H1 (cell line): ENCODE results near the gene COL5A1.

ENCODE experiments used
- CTCF ChIP-seq, 3 experiments: IDR thresholded peaks; 1 replicate in 2 of 3; 2 replicates in 1 of 3; pipeline versions ENCODE4 v1.5.1 to v1.6.1; 2011; ENCODE audit warnings: low read length in 3 of 3, mild to moderate bottlenecking in 3 of 3, inconsistent platforms in 2 of 3, low read depth in 1 of 3, moderate library complexity in 1 of 3; ENCODE audit not compliant: insufficient read depth in 1 of 3; ENCODE audit errors: control extremely low read depth in 1 of 3
- E2F6 ChIP-seq: IDR thresholded peaks from 2 replicates; pipeline ENCODE4 v1.6.1; 2012; ENCODE audit warnings: inconsistent platforms
- EZH2 ChIP-seq: fragments of 200-600 bp; sonication (generic); IDR thresholded peaks from 2 replicates; pipeline ENCODE4 v1.7.1; 2012; ENCODE audit warnings: low read depth, mild to moderate bottlenecking, moderate library complexity, low read length, inconsistent platforms; ENCODE audit not compliant: severe bottlenecking
- HDAC2 ChIP-seq, 2 experiments: fragments of 300-600 bp in 1 of 2; sonication (generic) in 1 of 2; IDR thresholded peaks; 2 replicates each; pipeline ENCODE4 v1.6.1; 2011 to 2012; ENCODE audit warnings: low read depth in 2 of 2, low read length in 2 of 2, mild to moderate bottlenecking in 2 of 2, moderate library complexity in 2 of 2, borderline replicate concordance in 1 of 2, inconsistent platforms in 1 of 2
- KDM4A ChIP-seq: IDR thresholded peaks from one replicate; pipeline ENCODE4 v1.7.1; 2012; ENCODE audit warnings: low read depth, mild to moderate bottlenecking, moderate library complexity, low read length, inconsistent platforms; ENCODE audit not compliant: severe bottlenecking
- RAD21 ChIP-seq, 2 experiments: IDR thresholded peaks in 1 of 2; conservative IDR thresholded peaks in 1 of 2; 2 replicates each; pipeline ENCODE4 v1.6.1; 2011; ENCODE audit warnings: low read depth in 2 of 2, low read length in 2 of 2, improper control_type of control experiment in 1 of 2, inconsistent platforms in 1 of 2, mild to moderate bottlenecking in 1 of 2, moderate library complexity in 1 of 2
- RNF2 ChIP-seq: fragments of 200-900, 300-1000 bp; sonication (generic); IDR thresholded peaks from 2 replicates; pipeline ENCODE4 v1.7.1; 2016; ENCODE audit warnings: borderline replicate concordance, low read depth, mild to moderate bottlenecking, antibody characterized with exemption, low read length; ENCODE audit not compliant: poor library complexity, severe bottlenecking; ENCODE audit errors: missing control alignments
- SP1 ChIP-seq: IDR thresholded peaks from 2 replicates; pipeline ENCODE4 v1.6.1; 2011; ENCODE audit warnings: low read depth, low read length
- SUZ12 ChIP-seq: fragments of 200-600 bp; sonication (generic); IDR thresholded peaks from 2 replicates; pipeline ENCODE4 v1.6.1; 2012; ENCODE audit warnings: mild to moderate bottlenecking, inconsistent platforms, low read length, moderate library complexity, mixed read lengths
- TCF12 ChIP-seq: IDR thresholded peaks from 2 replicates; pipeline ENCODE4 v1.6.1; 2011; ENCODE audit warnings: low read depth, mild to moderate bottlenecking, low read length
- ZNF274 ChIP-seq: IDR thresholded peaks from 2 replicates; pipeline ENCODE4 v1.7.0; 2012; ENCODE audit warnings: low read length, borderline replicate concordance; ENCODE audit errors: extremely low read depth

DNA sequence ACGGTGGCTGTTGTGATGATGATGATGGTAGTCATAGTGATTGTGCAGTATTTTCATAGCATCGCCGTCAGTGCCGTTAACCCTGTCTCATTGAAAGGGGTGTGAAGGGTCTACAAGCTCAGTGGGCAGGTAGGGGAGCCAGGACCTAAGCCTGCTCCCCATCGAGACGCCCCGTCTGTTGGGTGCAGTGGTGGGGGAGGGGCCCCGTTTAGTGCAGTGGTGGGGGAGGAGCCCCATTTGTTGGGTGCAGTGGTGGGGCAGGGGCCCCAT is 68.6 kb downstream of the COL5A1 start:
- TF ChIP-seq CTCF (IDR thresholded peaks at IDR 0.05; ENCODE audit: control extremely low read depth in 1 of 3, insufficient read depth in 1 of 3, low read depth in 1 of 3, low read length in 3 of 3) (no peak), KDM4A (no peak), SUZ12 (no peak), ZNF274 (no peak), TCF12 (no peak), HDAC2 (IDR thresholded peaks at IDR 0.05; ENCODE audit: borderline replicate concordance in 1 of 2, low read depth in 2 of 2, low read length in 2 of 2) (no peak), EZH2 (no peak), SP1 (no peak), RNF2 (no peak), RAD21 (IDR thresholded peaks at IDR 0.05 in 1 of 2, conservative IDR thresholded peaks at IDR 0.05 in 1 of 2; ENCODE audit: low read depth in 2 of 2, low read length in 2 of 2) (no peak), E2F6 (no peak)
